ENCODE data around the gene FAM13A.

The FAM13A gene

DNA sequence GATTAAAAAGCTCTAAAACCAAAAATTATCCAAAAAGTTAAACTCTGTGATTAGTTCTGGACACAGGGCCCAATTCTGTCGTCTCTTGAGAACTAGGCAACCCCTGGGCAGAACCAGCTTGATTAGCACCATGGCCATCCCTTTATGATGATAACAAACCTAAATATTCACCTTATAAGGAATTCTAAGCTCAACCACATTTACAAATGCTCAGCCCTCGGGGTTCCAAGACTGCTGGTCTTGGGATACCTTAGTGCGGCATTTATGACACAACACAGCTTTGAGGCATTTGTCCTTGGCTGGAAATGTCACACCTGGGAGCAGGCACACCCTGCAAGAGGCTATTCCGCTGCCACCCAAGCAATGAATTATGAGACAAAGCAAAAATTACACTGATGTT is 331.8 kb downstream of the FAM13A start:
- Histone ChIP-seq H3K14ac (ENCODE audit: low read length) (no peak overlapping the region), H2AK5ac (ENCODE audit: low read depth, low read length) (no peak overlapping the region), H3K79me1 (ENCODE audit: low read depth, low read length) (no peaks in the 10 kb centered on the region), H3K23ac (ENCODE audit: low read depth, low read length, poor library complexity) (no peak overlapping the region), H3K4me2 (ENCODE audit: insufficient read depth, low read length, poor library complexity, severe bottlenecking) (no peak overlapping the region), H2BK12ac (ENCODE audit: low read length) (no peak overlapping the region), H3K27ac (replicated peaks; ENCODE audit: low read length) (no peak overlapping the region), H3K27me3 (ENCODE audit: control insufficient read depth in 3 of 3, insufficient read depth in 3 of 3, low read depth in 1 of 3, low read length in 3 of 3) (no peaks in the 10 kb centered on the region), H2AFZ (ENCODE audit: low read length) (no peak overlapping the region), H3K18ac (ENCODE audit: low read length) (no peak overlapping the region), H3K4me3 (ENCODE audit: low read length in 2 of 2) (no peak overlapping the region), H2BK120ac (ENCODE audit: low read depth, low read length) (no peak overlapping the region), H2BK5ac (ENCODE audit: low read length) (no peak overlapping the region), H3K9me3 (replicated peaks in 1 of 2; ENCODE audit: control insufficient read depth in 2 of 2, insufficient read depth in 1 of 2, low read depth in 1 of 2, low read length in 2 of 2) (peaks cover 0 to 3% of the 10 kb centered on the region in 2 donors), H4K91ac (ENCODE audit: low read depth, low read length, poor library complexity) (no peak overlapping the region), H3K4me1 (ENCODE audit: control insufficient read depth in 2 of 2, insufficient read depth in 1 of 2, low read depth in 1 of 2, low read length in 2 of 2) (peaks cover 0 to 1% of the 10 kb centered on the region in 2 donors), H3K4ac (ENCODE audit: low read length) (no peak overlapping the region), H3K36me3 (replicated peaks in 1 of 2; ENCODE audit: control insufficient read depth in 2 of 2, insufficient read depth in 2 of 2, low read length in 2 of 2) (peaks cover 11 to 46% of the 10 kb centered on the region in 2 donors), H3K9ac (ENCODE audit: low read depth, low read length, poor library complexity) (no peak overlapping the region), H2BK15ac (ENCODE audit: low read length) (no peak overlapping the region), H4K8ac (ENCODE audit: low read depth, low read length) (no peak overlapping the region)
- no peak for DNase-seq (ENCODE audit: low spot score)
- WGBS, 2 donors (ENCODE audit: extremely low coverage in 2 of 2, insufficient read length in 2 of 2, insufficient replicate concordance in 1 of 2), result no CpG with 5 or more reads among the region's 4 CpGs

GRCh38 chr4:88724406-88724805 is 332.6 kb downstream of the FAM13A start:
- no CpG with 5 or more reads among the region's 2 CpGs for WGBS, 2 donors (ENCODE audit: extremely low coverage in 2 of 2, insufficient read length in 2 of 2, insufficient replicate concordance in 1 of 2)
- Histone ChIP-seq H2BK15ac (ENCODE audit: low read length) (no peak overlapping the region), H3K4me3 (ENCODE audit: low read length in 2 of 2) (no peak overlapping the region), H3K18ac (ENCODE audit: low read length) (no peak overlapping the region), H3K4me1 (ENCODE audit: control insufficient read depth in 2 of 2, insufficient read depth in 1 of 2, low read depth in 1 of 2, low read length in 2 of 2) (peaks cover 0 to 1% of the 10 kb centered on the region in 2 donors), H2AFZ (ENCODE audit: low read length) (no peak overlapping the region), H4K91ac (ENCODE audit: low read depth, low read length, poor library complexity) (no peak overlapping the region), H3K23ac (ENCODE audit: low read depth, low read length, poor library complexity) (no peak overlapping the region), H2BK12ac (ENCODE audit: low read length) (no peak overlapping the region), H3K27me3 (ENCODE audit: control insufficient read depth in 3 of 3, insufficient read depth in 3 of 3, low read depth in 1 of 3, low read length in 3 of 3) (no peaks in the 10 kb centered on the region), H3K14ac (ENCODE audit: low read length) (no peak overlapping the region), H3K27ac (replicated peaks; ENCODE audit: low read length) (no peak overlapping the region), H3K4me2 (ENCODE audit: insufficient read depth, low read length, poor library complexity, severe bottlenecking) (no peak overlapping the region), H4K8ac (ENCODE audit: low read depth, low read length) (no peak overlapping the region), H3K9ac (ENCODE audit: low read depth, low read length, poor library complexity) (no peak overlapping the region), H2BK120ac (ENCODE audit: low read depth, low read length) (no peak overlapping the region), H3K36me3 (replicated peaks in 1 of 2; ENCODE audit: control insufficient read depth in 2 of 2, insufficient read depth in 2 of 2, low read length in 2 of 2) (peaks cover 11 to 39% of the 10 kb centered on the region in 2 donors), H2AK5ac (ENCODE audit: low read depth, low read length) (no peak overlapping the region), H3K9me3 (replicated peaks in 1 of 2; ENCODE audit: control insufficient read depth in 2 of 2, insufficient read depth in 1 of 2, low read depth in 1 of 2, low read length in 2 of 2) (peaks cover 0 to 3% of the 10 kb centered on the region in 2 donors), H3K79me1 (ENCODE audit: low read depth, low read length) (no peaks in the 10 kb centered on the region), H3K4ac (ENCODE audit: low read length) (no peak overlapping the region), H2BK5ac (ENCODE audit: low read length) (no peak overlapping the region)
- no peak for DNase-seq (ENCODE audit: low spot score)

GRCh38 chr4:88722828-88723227 is 334.2 kb downstream of the FAM13A start:
- no peak overlapping the region for H4K8ac ChIP-seq (ENCODE audit: low read depth, low read length)
- no peak overlapping the region for H3K4ac ChIP-seq (ENCODE audit: low read length)
- H3K23ac ChIP-seq (ENCODE audit: low read depth, low read length, poor library complexity), result no peak overlapping the region
- no peak overlapping the region for H4K91ac ChIP-seq (ENCODE audit: low read depth, low read length, poor library complexity)
- no peak overlapping the region for H3K4me2 ChIP-seq (ENCODE audit: insufficient read depth, low read length, poor library complexity, severe bottlenecking)
- DNase-seq (ENCODE audit: low spot score), result no peak
- no peak overlapping the region for H2BK15ac ChIP-seq (ENCODE audit: low read length)
- H3K9me3 ChIP-seq (replicated peaks in 1 of 2; ENCODE audit: control insufficient read depth in 2 of 2, insufficient read depth in 1 of 2, low read depth in 1 of 2, low read length in 2 of 2), result peaks cover 0 to 5% of the 10 kb centered on the region in 2 donors
- no peak overlapping the region for H3K27ac ChIP-seq (replicated peaks; ENCODE audit: low read length)
- no CpG with 5 or more reads among the region's 2 CpGs for WGBS, 2 donors (ENCODE audit: extremely low coverage in 2 of 2, insufficient read length in 2 of 2, insufficient replicate concordance in 1 of 2)
- no peaks in the 10 kb centered on the region for H3K79me1 ChIP-seq (ENCODE audit: low read depth, low read length)
- H2BK5ac ChIP-seq (ENCODE audit: low read length), result no peak overlapping the region
- H3K36me3 ChIP-seq (replicated peaks in 1 of 2; ENCODE audit: control insufficient read depth in 2 of 2, insufficient read depth in 2 of 2, low read length in 2 of 2), result peaks cover 6 to 24% of the 10 kb centered on the region in 2 donors
- H3K4me3 ChIP-seq (ENCODE audit: low read length in 2 of 2), result no peak overlapping the region
- H2AFZ ChIP-seq (ENCODE audit: low read length), result no peak overlapping the region
- H3K4me1 ChIP-seq (ENCODE audit: control insufficient read depth in 2 of 2, insufficient read depth in 1 of 2, low read depth in 1 of 2, low read length in 2 of 2), result peaks cover 0 to 1% of the 10 kb centered on the region in 2 donors
- no peaks in the 10 kb centered on the region for H3K27me3 ChIP-seq (ENCODE audit: control insufficient read depth in 3 of 3, insufficient read depth in 3 of 3, low read depth in 1 of 3, low read length in 3 of 3)
- no peak overlapping the region for H2BK120ac ChIP-seq (ENCODE audit: low read depth, low read length)
- H3K18ac ChIP-seq (ENCODE audit: low read length), result no peak overlapping the region
- H2AK5ac ChIP-seq (ENCODE audit: low read depth, low read length), result no peak overlapping the region
- no peak overlapping the region for H3K9ac ChIP-seq (ENCODE audit: low read depth, low read length, poor library complexity)
- H2BK12ac ChIP-seq (ENCODE audit: low read length), result no peak overlapping the region
- H3K14ac ChIP-seq (ENCODE audit: low read length), result no peak overlapping the region

- Histone ChIP-seq H3K27me3 (ENCODE audit: control insufficient read depth in 3 of 3, insufficient read depth in 3 of 3, low read depth in 1 of 3, low read length in 3 of 3) (no peaks in the 10 kb centered on the region), H3K4ac (ENCODE audit: low read length) (no peak overlapping the region)
Observed at GRCh38 chr4:88722276-88722780, 334.7 kb downstream of the FAM13A start.

More at GRCh38 chr4:88722276-88722780, 334.7 kb downstream of the FAM13A start:
- Histone ChIP-seq H3K18ac (ENCODE audit: low read length) (no peak overlapping the region), H3K36me3 (replicated peaks in 1 of 2; ENCODE audit: control insufficient read depth in 2 of 2, insufficient read depth in 2 of 2, low read length in 2 of 2) (peaks cover 3 to 19% of the 10 kb centered on the region in 2 donors), H3K4me1 (ENCODE audit: control insufficient read depth in 2 of 2, insufficient read depth in 1 of 2, low read depth in 1 of 2, low read length in 2 of 2) (peaks cover 0 to 1% of the 10 kb centered on the region in 2 donors), H3K4me3 (ENCODE audit: low read length in 2 of 2) (no peak overlapping the region), H2BK5ac (ENCODE audit: low read length) (no peak overlapping the region), H2BK120ac (ENCODE audit: low read depth, low read length) (no peak overlapping the region), H3K79me1 (ENCODE audit: low read depth, low read length) (no peaks in the 10 kb centered on the region), H2AFZ (ENCODE audit: low read length) (no peak overlapping the region), H3K14ac (ENCODE audit: low read length) (no peak overlapping the region), H4K8ac (ENCODE audit: low read depth, low read length) (no peak overlapping the region), H2BK12ac (ENCODE audit: low read length) (no peak overlapping the region), H4K91ac (ENCODE audit: low read depth, low read length, poor library complexity) (no peak overlapping the region), H3K4me2 (ENCODE audit: insufficient read depth, low read length, poor library complexity, severe bottlenecking) (no peak overlapping the region), H3K9me3 (replicated peaks in 1 of 2; ENCODE audit: control insufficient read depth in 2 of 2, insufficient read depth in 1 of 2, low read depth in 1 of 2, low read length in 2 of 2) (peaks cover 3 to 5% of the 10 kb centered on the region in 2 donors), H2AK5ac (ENCODE audit: low read depth, low read length) (no peak overlapping the region), H3K27ac (replicated peaks; ENCODE audit: low read length) (no peak overlapping the region), H3K23ac (ENCODE audit: low read depth, low read length, poor library complexity) (no peak overlapping the region), H2BK15ac (ENCODE audit: low read length) (no peak overlapping the region), H3K9ac (ENCODE audit: low read depth, low read length, poor library complexity) (no peak overlapping the region)
- no CpG with 5 or more reads among the region's 10 CpGs for WGBS, 2 donors (ENCODE audit: extremely low coverage in 2 of 2, insufficient read length in 2 of 2, insufficient replicate concordance in 1 of 2)
- DNase-seq (ENCODE audit: low spot score), result no peak
